HepG2 (cell line): Measurements from ENCODE around the gene ZNF512B. TPM values are rescaled to one million over a fixed set of nuclear protein-coding genes. Genes with fewer than 3 reads are reported as not detected.

Source experiments
- ARNTL ChIP-seq: sonication (generic); formaldehyde crosslinking; IDR thresholded peaks from 2 replicates; pipeline ENCODE4 v1.4.0; 2020; ENCODE audit warnings: mild to moderate bottlenecking, missing genetic modification reagents
- DMTF1 ChIP-seq: sonication (generic); formaldehyde crosslinking; IDR thresholded peaks from 2 replicates; pipeline ENCODE4 v1.4.0; 2020; ENCODE audit warnings: mild to moderate bottlenecking, missing genetic modification reagents
- E2F1 ChIP-seq: sonication (generic); formaldehyde crosslinking; IDR thresholded peaks from 2 replicates; pipeline ENCODE4 v1.5.0; 2020; ENCODE audit warnings: missing genetic modification reagents
- GMEB1 ChIP-seq: sonication (generic); formaldehyde crosslinking; IDR thresholded peaks from 2 replicates; pipeline ENCODE4 v1.5.1; 2020; ENCODE audit warnings: missing genetic modification reagents, mild to moderate bottlenecking, borderline replicate concordance
- HNRNPLL ChIP-seq: fragments of 200-400 bp; formaldehyde crosslinking; IDR thresholded peaks from 2 replicates; pipeline ENCODE4 v1.6.1; 2017; ENCODE audit warnings: mild to moderate bottlenecking, low read depth, low read length; ENCODE audit not compliant: poor library complexity, severe bottlenecking
- HOXD1 ChIP-seq: sonication (generic); formaldehyde crosslinking; IDR thresholded peaks from 2 replicates; pipeline ENCODE4 v1.5.0; 2020; ENCODE audit warnings: missing genetic modification reagents
- KLF12 ChIP-seq: sonication (generic); formaldehyde crosslinking; IDR thresholded peaks from 2 replicates; pipeline ENCODE4 v1.4.0; 2020; ENCODE audit warnings: missing genetic modification reagents, borderline replicate concordance
- SNAPC2 ChIP-seq: sonication (generic); formaldehyde crosslinking; IDR thresholded peaks from 2 replicates; pipeline ENCODE4 v1.8.1; 2022; ENCODE audit warnings: mild to moderate bottlenecking, missing genetic modification reagents
- SRY ChIP-seq: sonication (generic); formaldehyde crosslinking; IDR thresholded peaks from 2 replicates; pipeline ENCODE4 v1.8.0; 2022; ENCODE audit warnings: mild to moderate bottlenecking, missing genetic modification reagents
- THRA ChIP-seq: sonication (generic); formaldehyde crosslinking; IDR thresholded peaks from 2 replicates; pipeline ENCODE4 v1.4.0; 2020; ENCODE audit warnings: missing genetic modification reagents, borderline replicate concordance
- XRCC5 ChIP-seq: fragments of 200-400 bp; formaldehyde crosslinking; optimal IDR thresholded peaks from 2 replicates; pipeline ENCODE3; 2017; ENCODE audit warnings: mild to moderate bottlenecking, low read length
- ZNF317 ChIP-seq: sonication (generic); formaldehyde crosslinking; IDR thresholded peaks from 2 replicates; pipeline ENCODE4 v1.5.0; 2020; ENCODE audit warnings: mild to moderate bottlenecking, missing genetic modification reagents
- ZNF678 ChIP-seq: sonication (generic); formaldehyde crosslinking; IDR thresholded peaks from 2 replicates; pipeline ENCODE4 v1.4.0; 2020; ENCODE audit warnings: mild to moderate bottlenecking, missing genetic modification reagents
- ZNF782 ChIP-seq: sonication (generic); formaldehyde crosslinking; IDR thresholded peaks from 2 replicates; pipeline ENCODE4 v1.4.0; 2020; ENCODE audit warnings: missing genetic modification reagents, mild to moderate bottlenecking, borderline replicate concordance
- polyA plus RNA-seq, 8 experiments: library from polyadenylated mRNA; depleted of rRNA in 3 of 8; stranded (reverse) in 7 of 8; unstranded in 1 of 8; fragments of >200 nt; fragmentation: Illumina TruSeq in 4 of 8; extraction: Trizol in 4 of 8; gene quantifications; 2 replicates each; pipeline versions ENCODE4 v1.2.1 to v1.2.3, GENCODE V29; 2011 to 2016; ENCODE audit warnings: low read depth in 4 of 8, missing spikeins in 1 of 8, mixed read lengths in 1 of 8; ENCODE audit not compliant: insufficient read depth in 1 of 8
- total RNA-seq, 5 experiments: library from RNA; depleted of rRNA; stranded (reverse); fragments of >200 nt; fragmentation: Illumina TruSeq; extraction: Trizol; gene quantifications; 2 replicates each; pipeline ENCODE4 v1.2.3, GENCODE V29; 2016; ENCODE audit warnings: low read depth in 1 of 5
- TF ChIP-seq, protein P1 (sequence below): sonication (generic); formaldehyde crosslinking; IDR thresholded peaks from 2 replicates; pipeline ENCODE4 v1.5.1; 2020; ENCODE audit warnings: mild to moderate bottlenecking, missing genetic modification reagents, borderline replicate concordance

The ZNF512B gene
- total and polyA plus RNA-seq, 2 of the 13 experiments (the other 11 are each of a cell fraction or from before 2014, with no cell fraction given), result 11.5 to 30.6 TPM

- no peak for TF ChIP-seq DMTF1
- TF ChIP-seq, protein P1, sequence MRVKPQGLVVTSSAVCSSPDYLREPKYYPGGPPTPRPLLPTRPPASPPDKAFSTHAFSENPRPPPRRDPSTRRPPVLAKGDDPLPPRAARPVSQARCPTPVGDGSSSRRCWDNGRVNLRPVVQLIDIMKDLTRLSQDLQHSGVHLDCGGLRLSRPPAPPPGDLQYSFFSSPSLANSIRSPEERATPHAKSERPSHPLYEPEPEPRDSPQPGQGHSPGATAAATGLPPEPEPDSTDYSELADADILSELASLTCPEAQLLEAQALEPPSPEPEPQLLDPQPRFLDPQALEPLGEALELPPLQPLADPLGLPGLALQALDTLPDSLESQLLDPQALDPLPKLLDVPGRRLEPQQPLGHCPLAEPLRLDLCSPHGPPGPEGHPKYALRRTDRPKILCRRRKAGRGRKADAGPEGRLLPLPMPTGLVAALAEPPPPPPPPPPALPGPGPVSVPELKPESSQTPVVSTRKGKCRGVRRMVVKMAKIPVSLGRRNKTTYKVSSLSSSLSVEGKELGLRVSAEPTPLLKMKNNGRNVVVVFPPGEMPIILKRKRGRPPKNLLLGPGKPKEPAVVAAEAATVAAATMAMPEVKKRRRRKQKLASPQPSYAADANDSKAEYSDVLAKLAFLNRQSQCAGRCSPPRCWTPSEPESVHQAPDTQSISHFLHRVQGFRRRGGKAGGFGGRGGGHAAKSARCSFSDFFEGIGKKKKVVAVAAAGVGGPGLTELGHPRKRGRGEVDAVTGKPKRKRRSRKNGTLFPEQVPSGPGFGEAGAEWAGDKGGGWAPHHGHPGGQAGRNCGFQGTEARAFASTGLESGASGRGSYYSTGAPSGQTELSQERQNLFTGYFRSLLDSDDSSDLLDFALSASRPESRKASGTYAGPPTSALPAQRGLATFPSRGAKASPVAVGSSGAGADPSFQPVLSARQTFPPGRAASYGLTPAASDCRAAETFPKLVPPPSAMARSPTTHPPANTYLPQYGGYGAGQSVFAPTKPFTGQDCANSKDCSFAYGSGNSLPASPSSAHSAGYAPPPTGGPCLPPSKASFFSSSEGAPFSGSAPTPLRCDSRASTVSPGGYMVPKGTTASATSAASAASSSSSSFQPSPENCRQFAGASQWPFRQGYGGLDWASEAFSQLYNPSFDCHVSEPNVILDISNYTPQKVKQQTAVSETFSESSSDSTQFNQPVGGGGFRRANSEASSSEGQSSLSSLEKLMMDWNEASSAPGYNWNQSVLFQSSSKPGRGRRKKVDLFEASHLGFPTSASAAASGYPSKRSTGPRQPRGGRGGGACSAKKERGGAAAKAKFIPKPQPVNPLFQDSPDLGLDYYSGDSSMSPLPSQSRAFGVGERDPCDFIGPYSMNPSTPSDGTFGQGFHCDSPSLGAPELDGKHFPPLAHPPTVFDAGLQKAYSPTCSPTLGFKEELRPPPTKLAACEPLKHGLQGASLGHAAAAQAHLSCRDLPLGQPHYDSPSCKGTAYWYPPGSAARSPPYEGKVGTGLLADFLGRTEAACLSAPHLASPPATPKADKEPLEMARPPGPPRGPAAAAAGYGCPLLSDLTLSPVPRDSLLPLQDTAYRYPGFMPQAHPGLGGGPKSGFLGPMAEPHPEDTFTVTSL (CRISPR knock-in tag), result no peak
- peak; percentile 90 for TF ChIP-seq HNRNPLL
- TF ChIP-seq HOXD1 (CRISPR knock-in tag), result peak; percentile 92
- peak; percentile 87 for TF ChIP-seq KLF12 (CRISPR knock-in tag)
- TF ChIP-seq ARNTL (CRISPR knock-in tag), result peak; percentile 76; the same call in 1 of the 2 replicates
- TF ChIP-seq THRA (CRISPR knock-in tag), result peak; percentile 55
- TF ChIP-seq ZNF317 (CRISPR knock-in tag), result peak; percentile 52; the same call in 1 of the 2 replicates
- peak; percentile 85 for TF ChIP-seq ZNF678 (CRISPR knock-in tag)
- TF ChIP-seq GMEB1 (CRISPR knock-in tag), result peak; percentile 64; the same call in 1 of the 2 replicates
- peak; percentile 74; the same call in 1 of the 2 replicates for TF ChIP-seq ZNF782 (CRISPR knock-in tag)
- TF ChIP-seq SNAPC2 (CRISPR knock-in tag), result no peak
- TF ChIP-seq SRY (CRISPR knock-in tag), result no peak; the same call in 1 of the 2 replicates
- TF ChIP-seq E2F1, result no peak; the same call in none of the 2 replicates
- TF ChIP-seq XRCC5, result peak; percentile 77
These were observed 8.8 kb upstream of the ZNF512B start (continued) for GRCh38 chr20:63978319-63979228.
